Keratinocyte (primary cell): Measurements from ENCODE around the gene MAOB. TPM values are rescaled to one million over a fixed set of nuclear protein-coding genes. Genes with fewer than 3 reads are reported as not detected.

ENCODE experiments used
- DNase-seq: peaks from one replicate; pipeline ENCODE4 v3.0.0-alpha.2; 2011; ENCODE audit warnings: low read depth, missing footprints, low spot score
- FAIRE-seq: peaks from 2 replicates; lab custom pipeline; 2011; peaks lifted over from hg19 to GRCh38; lab: Jason Lieb, UNC
- H2AFZ ChIP-seq: 2 replicates; pipeline ENCODE4 v1.6.0; 2012; ENCODE audit warnings: low read length, control low read depth, inconsistent platforms; ENCODE audit not compliant: control insufficient read depth
- H3K27ac ChIP-seq: 2 replicates; pipeline ENCODE4 v1.5.1; 2011; ENCODE audit warnings: low read length; ENCODE audit not compliant: control insufficient read depth, insufficient read depth
- H3K27me3 ChIP-seq: 3 replicates; pipeline ENCODE4 v1.6.0; 2011; ENCODE audit warnings: low read length; ENCODE audit not compliant: control insufficient read depth, insufficient read depth; ENCODE audit errors: extremely low read depth
- H3K36me3 ChIP-seq, 2 experiments: 2 replicates in 1 of 2; 3 replicates in 1 of 2; pipeline ENCODE4 v1.5.1; 2011; ENCODE audit warnings: low read length in 2 of 2, mild to moderate bottlenecking in 1 of 2; ENCODE audit not compliant: control insufficient read depth in 2 of 2, insufficient read depth in 2 of 2; ENCODE audit errors: extremely low read depth in 1 of 2
- H3K4me1 ChIP-seq: 3 replicates; pipeline ENCODE4 v1.5.1; 2011; ENCODE audit warnings: low read length; ENCODE audit not compliant: control insufficient read depth, insufficient read depth; ENCODE audit errors: extremely low read depth
- H3K4me2 ChIP-seq: 3 replicates; pipeline ENCODE4 v1.6.0; 2011; ENCODE audit warnings: low read depth, low read length; ENCODE audit not compliant: control insufficient read depth, insufficient read depth; ENCODE audit errors: extremely low read depth
- H3K4me3 ChIP-seq, 3 experiments: fragments of 200-600 bp in 1 of 3; sonication (generic) in 1 of 3; 2 replicates in 2 of 3; 3 replicates in 1 of 3; pipeline ENCODE4 v1.5.1; 2011 to 2016; ENCODE audit warnings: low read length in 3 of 3, mild to moderate bottlenecking in 3 of 3, control low read depth in 2 of 3, inconsistent platforms in 1 of 3, low read depth in 1 of 3, mixed read lengths in 1 of 3, mixed run types in 1 of 3, moderate library complexity in 1 of 3; ENCODE audit not compliant: control insufficient read depth in 2 of 3, insufficient read depth in 2 of 3; ENCODE audit errors: extremely low read depth in 1 of 3
- H3K79me2 ChIP-seq: 2 replicates; pipeline ENCODE4 v1.6.0; 2012; ENCODE audit warnings: low read length; ENCODE audit not compliant: control insufficient read depth, insufficient read depth
- H3K9ac ChIP-seq: 3 replicates; pipeline ENCODE4 v1.6.0; 2011; ENCODE audit warnings: low read length; ENCODE audit not compliant: control insufficient read depth, insufficient read depth; ENCODE audit errors: extremely low read depth
- H3K9me1 ChIP-seq: 3 replicates; pipeline ENCODE4 v1.6.0; 2011; ENCODE audit warnings: low read length; ENCODE audit not compliant: control insufficient read depth, insufficient read depth; ENCODE audit errors: extremely low read depth
- H3K9me3 ChIP-seq: 2 replicates; pipeline ENCODE4 v1.5.1; 2012; ENCODE audit warnings: low read depth, low read length; ENCODE audit not compliant: control insufficient read depth
- H4K20me1 ChIP-seq: 3 replicates; pipeline ENCODE4 v1.6.0; 2011; ENCODE audit warnings: low read length; ENCODE audit not compliant: control insufficient read depth, insufficient read depth; ENCODE audit errors: extremely low read depth
- EZH2 ChIP-seq: IDR thresholded peaks from one replicate; pipeline ENCODE4 v1.6.1; 2012; ENCODE audit warnings: inconsistent platforms, mild to moderate bottlenecking, low read length, moderate library complexity
- dilution Hi-C: fragments of 300-500 bp; cut with MboI; formaldehyde crosslinking; loops from one replicate; pipeline ENCODE4 v1.7.0; 2020; ENCODE audit warnings: low sequenced_read_pairs; ENCODE audit not compliant: extremely low pct_ligation_motif_present
- polyA plus RNA-seq, 5 experiments: library from polyadenylated mRNA; depleted of rRNA in 3 of 5; stranded (reverse) in 3 of 5; stranded (forward) in 1 of 5; unstranded in 1 of 5; fragments of >200 nt; gene quantifications; 1 replicate in 1 of 5; 2 replicates in 3 of 5; 3 replicates in 1 of 5; pipeline versions ENCODE4 v1.2.1 to v1.2.3, GENCODE V29; 2011 to 2012; ENCODE audit warnings: missing spikeins in 2 of 5, low read depth in 1 of 5, low replicate concordance in 1 of 5
- TF ChIP-seq, protein P1 (sequence below), 3 experiments: IDR thresholded peaks in 1 of 3; conservative IDR thresholded peaks in 1 of 3; optimal IDR thresholded peaks in 1 of 3; 2 replicates in 2 of 3; 3 replicates in 1 of 3; pipeline versions ENCODE3 to v1.5.1; 2011; ENCODE audit warnings: low read length in 3 of 3, mild to moderate bottlenecking in 3 of 3, moderate library complexity in 2 of 3, control low read depth in 1 of 3, inconsistent platforms in 1 of 3; ENCODE audit not compliant: insufficient read depth in 2 of 3; ENCODE audit errors: extremely low read depth in 1 of 3

Gene MAOB
- polyA plus RNA-seq, 1 donor (not counting 4 experiments of a cell fraction or from before 2014, with no cell fraction given): 0.24 TPM

DNA sequence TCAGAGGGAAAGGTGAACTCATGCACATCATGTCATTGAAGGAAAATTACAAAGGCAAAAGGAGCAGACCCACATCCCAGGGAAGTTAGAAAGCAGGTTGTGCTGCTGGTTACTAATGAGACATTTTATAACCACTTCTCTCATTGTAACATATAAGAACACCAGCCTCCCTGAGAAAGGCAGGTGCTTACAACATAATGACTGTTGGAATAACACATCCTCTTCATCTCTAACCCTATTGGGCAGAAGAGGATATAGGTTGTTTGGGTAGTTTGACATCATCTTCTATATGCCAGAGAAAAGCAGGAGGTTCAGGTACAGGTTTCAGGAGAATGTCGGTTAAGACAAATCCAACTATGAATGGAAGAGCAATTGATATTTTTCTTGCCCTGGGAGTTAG, 148.6 kb downstream of the MAOB start:
- Histone ChIP-seq H3K9me3 (no peaks in the 10 kb centered on the region), H3K9ac (no peak overlapping the region), H3K4me1 (no peaks in the 10 kb centered on the region), H3K9me1 (no peaks in the 10 kb centered on the region), H3K4me2 (no peak overlapping the region), H3K79me2 (no peaks in the 10 kb centered on the region), H3K4me3 (no peak overlapping the region), H3K27me3 (no peaks in the 10 kb centered on the region), H4K20me1 (no peaks in the 10 kb centered on the region), H3K36me3 (peaks cover 0 to 4% of the 10 kb centered on the region in 2 experiments), H3K27ac (no peak overlapping the region), H2AFZ (no peak overlapping the region)
- no peak for TF ChIP-seq EZH2
- TF ChIP-seq, protein P1, sequence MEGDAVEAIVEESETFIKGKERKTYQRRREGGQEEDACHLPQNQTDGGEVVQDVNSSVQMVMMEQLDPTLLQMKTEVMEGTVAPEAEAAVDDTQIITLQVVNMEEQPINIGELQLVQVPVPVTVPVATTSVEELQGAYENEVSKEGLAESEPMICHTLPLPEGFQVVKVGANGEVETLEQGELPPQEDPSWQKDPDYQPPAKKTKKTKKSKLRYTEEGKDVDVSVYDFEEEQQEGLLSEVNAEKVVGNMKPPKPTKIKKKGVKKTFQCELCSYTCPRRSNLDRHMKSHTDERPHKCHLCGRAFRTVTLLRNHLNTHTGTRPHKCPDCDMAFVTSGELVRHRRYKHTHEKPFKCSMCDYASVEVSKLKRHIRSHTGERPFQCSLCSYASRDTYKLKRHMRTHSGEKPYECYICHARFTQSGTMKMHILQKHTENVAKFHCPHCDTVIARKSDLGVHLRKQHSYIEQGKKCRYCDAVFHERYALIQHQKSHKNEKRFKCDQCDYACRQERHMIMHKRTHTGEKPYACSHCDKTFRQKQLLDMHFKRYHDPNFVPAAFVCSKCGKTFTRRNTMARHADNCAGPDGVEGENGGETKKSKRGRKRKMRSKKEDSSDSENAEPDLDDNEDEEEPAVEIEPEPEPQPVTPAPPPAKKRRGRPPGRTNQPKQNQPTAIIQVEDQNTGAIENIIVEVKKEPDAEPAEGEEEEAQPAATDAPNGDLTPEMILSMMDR (optimal IDR thresholded peaks at IDR 0.05 in 1 of 3, IDR thresholded peaks at IDR 0.05 in 1 of 3, conservative IDR thresholded peaks at IDR 0.05 in 1 of 3; ENCODE audit: extremely low read depth in 1 of 3, insufficient read depth in 2 of 3, low read length in 3 of 3): no peak
- FAIRE-seq: no peak
- dilution Hi-C loops: no loop called here
- no peak for DNase-seq

DNA sequence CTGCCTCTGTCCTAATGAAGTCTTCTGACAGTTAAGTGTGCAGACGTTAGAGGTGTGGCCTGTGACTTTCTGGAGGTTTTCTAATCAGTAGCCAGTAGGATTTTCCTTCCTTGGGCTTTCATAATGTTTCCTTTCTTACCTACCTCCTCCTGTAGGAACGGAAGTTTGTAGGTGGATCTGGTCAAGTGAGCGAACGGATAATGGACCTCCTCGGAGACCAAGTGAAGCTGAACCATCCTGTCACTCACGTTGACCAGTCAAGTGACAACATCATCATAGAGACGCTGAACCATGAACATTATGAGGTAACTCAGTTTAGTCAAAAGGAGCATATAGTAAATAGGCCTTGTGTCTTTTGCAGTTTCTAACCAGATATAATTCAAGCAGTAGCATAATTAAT, 151.2 kb downstream of the MAOB start:
- no peaks in the 10 kb centered on the region for H3K9me1 ChIP-seq
- H4K20me1 ChIP-seq: no peaks in the 10 kb centered on the region
- DNase-seq (no peak), FAIRE-seq (no peak)
- no peaks in the 10 kb centered on the region for H3K4me1 ChIP-seq
- no peaks in the 10 kb centered on the region for H3K27me3 ChIP-seq
- no peaks in the 10 kb centered on the region for H3K9me3 ChIP-seq
- no peak overlapping the region for H3K4me3 ChIP-seq
- H3K9ac ChIP-seq: no peak overlapping the region
- H2AFZ ChIP-seq: no peak overlapping the region
- TF ChIP-seq EZH2: no peak
- TF ChIP-seq, protein P1 (optimal IDR thresholded peaks at IDR 0.05 in 1 of 3, IDR thresholded peaks at IDR 0.05 in 1 of 3, conservative IDR thresholded peaks at IDR 0.05 in 1 of 3; ENCODE audit: extremely low read depth in 1 of 3, insufficient read depth in 2 of 3, low read length in 3 of 3): no peak
- dilution Hi-C loops: no loop called here
- H3K36me3 ChIP-seq: peaks cover 0 to 2% of the 10 kb centered on the region in 2 experiments
- H3K79me2 ChIP-seq: no peaks in the 10 kb centered on the region
- H3K4me2 ChIP-seq: no peak overlapping the region
- H3K27ac ChIP-seq: no peak overlapping the region
